ENCODE data around the gene RUNX1. TPM values are rescaled to one million over a fixed set of nuclear protein-coding genes. Genes with fewer than 3 reads are reported as not detected.

The RUNX1 gene
- total and polyA plus RNA-seq, 10 of the 15 experiments (the other 5 are each of a cell fraction or from before 2014, with no cell fraction given): 0.90 to 15.2 (median 4.1) TPM

- FAIRE-seq (no peak), DNase-seq (ENCODE audit: low read depth, low spot score) (no peak), ATAC-seq (no peak)
- Histone ChIP-seq H3K27ac (ENCODE audit: control insufficient read depth, insufficient read depth) (no peak overlapping the region), H3K9me3 (replicated peaks; ENCODE audit: control insufficient read depth, insufficient read depth, low read length) (no peaks in the 10 kb centered on the region; the same call in 2 of the 3 replicates), H3K4me3 (no peak overlapping the region), H3K27me3 (replicated peaks in 1 of 2; ENCODE audit: control insufficient read depth in 2 of 2, insufficient read depth in 2 of 2, low read length in 1 of 2) (no peaks in the 10 kb centered on the region; a peak in 1 of 4 replicates), H2AFZ (ENCODE audit: control insufficient read depth, low read depth, low read length) (no peak overlapping the region), H4K20me1 (ENCODE audit: control insufficient read depth, insufficient read depth) (no peaks in the 10 kb centered on the region), H3K4me2 (ENCODE audit: control insufficient read depth, insufficient read depth) (no peak overlapping the region), H3K9ac (ENCODE audit: control insufficient read depth, insufficient read depth, low read length) (no peak overlapping the region), H3K36me3 (ENCODE audit: control insufficient read depth in 2 of 2, insufficient read depth in 2 of 2, low read length in 1 of 2) (no peaks in the 10 kb centered on the region), H3K79me2 (ENCODE audit: control insufficient read depth, insufficient read depth, low read length) (no peaks in the 10 kb centered on the region), H3K4me1 (ENCODE audit: control insufficient read depth, insufficient read depth, low read length) (peaks cover 3% of the 10 kb centered on the region)
- BruUV-seq (replicated peaks): no TSS peak
- no peak for TF ChIP-seq TARDBP (IDR thresholded peaks at IDR 0.05; ENCODE audit: borderline replicate concordance)
- TF ChIP-seq ZBED1 (IDR thresholded peaks at IDR 0.05; ENCODE audit: borderline replicate concordance): no peak
- no peak for TF ChIP-seq PAX5 (IDR thresholded peaks at IDR 0.05; ENCODE audit: borderline replicate concordance, low read depth, low read length)
- peak; percentile 48 for TF ChIP-seq SPI1 (IDR thresholded peaks at IDR 0.05; ENCODE audit: borderline replicate concordance, insufficient read depth, low read depth, low read length)
- CTCF ChIA-PET: interaction anchor here (0.6 to 1.2 kb wide), 2 partner anchors 10 to 1193 kb away, joined by 3 read pairs; no protein-coding TSS in a partner anchor
- WGBS (ENCODE audit: insufficient coverage, insufficient replicate concordance, low lambda C conversion rate, missing lambda C conversion rate): 6% methylated on average over 1 of the region's 1 CpG
- POLR2A ChIA-PET: no interaction called here
- in situ Hi-C loops (cut with MboI) (no loop called here), intact Hi-C loops (cut with micrococcal nuclease; ENCODE audit: unreplicated experiment) (no loop called here)
- RAD21 ChIA-PET (ENCODE audit: unreplicated experiment): no interaction called here
- SMC1A ChIA-PET (ENCODE audit: uncharacterized antibody, unreplicated experiment): interaction anchor here (1.0 to 1.7 kb wide), 2 partner anchors 10 kb away, joined by 3 read pairs; no protein-coding TSS in a partner anchor
These were observed 102.7 kb downstream of the RUNX1 start for GRCh38 chr21:34946385-34946840.

GRCh38 chr21:34945288-34945687 lies 103.8 kb downstream of the RUNX1 start:
- no peak overlapping the region for H3K27ac ChIP-seq (ENCODE audit: control insufficient read depth, insufficient read depth)
- FAIRE-seq (no peak), DNase-seq (ENCODE audit: low read depth, low spot score) (no peak), ATAC-seq (no peak)
- peaks cover 0 to 2% of the 10 kb centered on the region in 2 experiments; a peak in 1 of 4 replicates for H3K27me3 ChIP-seq (replicated peaks in 1 of 2; ENCODE audit: control insufficient read depth in 2 of 2, insufficient read depth in 2 of 2, low read length in 1 of 2)
- no peak overlapping the region for H3K4me3 ChIP-seq
- POLR2A ChIA-PET: no interaction called here
- H3K9ac ChIP-seq (ENCODE audit: control insufficient read depth, insufficient read depth, low read length): no peak overlapping the region
- H3K4me1 ChIP-seq (ENCODE audit: control insufficient read depth, insufficient read depth, low read length): peaks cover 3% of the 10 kb centered on the region
- H3K9me3 ChIP-seq (replicated peaks; ENCODE audit: control insufficient read depth, insufficient read depth, low read length): no peaks in the 10 kb centered on the region; the same call in 2 of the 3 replicates
- intact Hi-C loops (cut with micrococcal nuclease; ENCODE audit: unreplicated experiment): no loop called here
- in situ Hi-C loops (cut with MboI): no loop called here
- WGBS (ENCODE audit: insufficient coverage, insufficient replicate concordance, low lambda C conversion rate, missing lambda C conversion rate): 53% methylated on average over 3 of the region's 3 CpGs
- no peak overlapping the region for H2AFZ ChIP-seq (ENCODE audit: control insufficient read depth, low read depth, low read length)
- no peaks in the 10 kb centered on the region for H3K36me3 ChIP-seq (ENCODE audit: control insufficient read depth in 2 of 2, insufficient read depth in 2 of 2, low read length in 1 of 2)
- CTCF ChIA-PET: no interaction called here
- RAD21 ChIA-PET (ENCODE audit: unreplicated experiment): no interaction called here
- no peaks in the 10 kb centered on the region for H3K79me2 ChIP-seq (ENCODE audit: control insufficient read depth, insufficient read depth, low read length)
- H3K4me2 ChIP-seq (ENCODE audit: control insufficient read depth, insufficient read depth): no peak overlapping the region
- SMC1A ChIA-PET (ENCODE audit: uncharacterized antibody, unreplicated experiment): interaction anchor here (1.7 kb wide), 1 partner anchor 11 kb away, joined by 3 read pairs; no protein-coding TSS in a partner anchor
- no TSS peak for BruUV-seq (replicated peaks)
- H4K20me1 ChIP-seq (ENCODE audit: control insufficient read depth, insufficient read depth): no peaks in the 10 kb centered on the region
- TF ChIP-seq SIN3A (IDR thresholded peaks at IDR 0.05; ENCODE audit: low read depth, low read length) (no peak), NFYB (IDR thresholded peaks at IDR 0.05; ENCODE audit: insufficient read depth, low read depth, low read length) (no peak), BCL3 (IDR thresholded peaks at IDR 0.05; ENCODE audit: borderline replicate concordance, insufficient read depth, low read depth, low read length, poor library complexity, severe bottlenecking) (no peak), NRF1 (conservative IDR thresholded peaks at IDR 0.05; ENCODE audit: low read depth, low read length) (no peak), CBX3 (IDR thresholded peaks at IDR 0.05; ENCODE audit: borderline replicate concordance, low read depth) (no peak)
- TF ChIP-seq, protein P1, sequence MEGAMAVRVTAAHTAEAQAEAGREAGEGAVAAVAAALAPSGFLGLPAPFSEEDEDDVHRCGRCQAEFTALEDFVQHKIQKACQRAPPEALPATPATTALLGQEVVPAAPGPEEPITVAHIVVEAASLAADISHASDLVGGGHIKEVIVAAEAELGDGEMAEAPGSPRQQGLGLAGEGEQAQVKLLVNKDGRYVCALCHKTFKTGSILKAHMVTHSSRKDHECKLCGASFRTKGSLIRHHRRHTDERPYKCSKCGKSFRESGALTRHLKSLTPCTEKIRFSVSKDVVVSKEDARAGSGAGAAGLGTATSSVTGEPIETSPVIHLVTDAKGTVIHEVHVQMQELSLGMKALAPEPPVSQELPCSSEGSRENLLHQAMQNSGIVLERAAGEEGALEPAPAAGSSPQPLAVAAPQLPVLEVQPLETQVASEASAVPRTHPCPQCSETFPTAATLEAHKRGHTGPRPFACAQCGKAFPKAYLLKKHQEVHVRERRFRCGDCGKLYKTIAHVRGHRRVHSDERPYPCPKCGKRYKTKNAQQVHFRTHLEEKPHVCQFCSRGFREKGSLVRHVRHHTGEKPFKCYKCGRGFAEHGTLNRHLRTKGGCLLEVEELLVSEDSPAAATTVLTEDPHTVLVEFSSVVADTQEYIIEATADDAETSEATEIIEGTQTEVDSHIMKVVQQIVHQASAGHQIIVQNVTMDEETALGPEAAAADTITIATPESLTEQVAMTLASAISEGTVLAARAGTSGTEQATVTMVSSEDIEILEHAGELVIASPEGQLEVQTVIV (IDR thresholded peaks at IDR 0.05; ENCODE audit: borderline replicate concordance, partially characterized antibody): no peak
- TF ChIP-seq, protein P2, sequence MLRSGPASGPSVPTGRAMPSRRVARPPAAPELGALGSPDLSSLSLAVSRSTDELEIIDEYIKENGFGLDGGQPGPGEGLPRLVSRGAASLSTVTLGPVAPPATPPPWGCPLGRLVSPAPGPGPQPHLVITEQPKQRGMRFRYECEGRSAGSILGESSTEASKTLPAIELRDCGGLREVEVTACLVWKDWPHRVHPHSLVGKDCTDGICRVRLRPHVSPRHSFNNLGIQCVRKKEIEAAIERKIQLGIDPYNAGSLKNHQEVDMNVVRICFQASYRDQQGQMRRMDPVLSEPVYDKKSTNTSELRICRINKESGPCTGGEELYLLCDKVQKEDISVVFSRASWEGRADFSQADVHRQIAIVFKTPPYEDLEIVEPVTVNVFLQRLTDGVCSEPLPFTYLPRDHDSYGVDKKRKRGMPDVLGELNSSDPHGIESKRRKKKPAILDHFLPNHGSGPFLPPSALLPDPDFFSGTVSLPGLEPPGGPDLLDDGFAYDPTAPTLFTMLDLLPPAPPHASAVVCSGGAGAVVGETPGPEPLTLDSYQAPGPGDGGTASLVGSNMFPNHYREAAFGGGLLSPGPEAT (IDR thresholded peaks at IDR 0.05; ENCODE audit: low read depth): no peak

Measured in GM12878 (cell line).